A549 (cell line): ENCODE data around the gene MTF1. TPM values are rescaled to one million over a fixed set of nuclear protein-coding genes. Genes with fewer than 3 reads are reported as not detected.

ENCODE experiments used
- ATAC-seq, 2 experiments: fragments of 200-7000 bp in 1 of 2; fragments of >200 bp in 1 of 2; cut with Nextera tagmentation in 1 of 2; cut with Tn5 transposase in 1 of 2; 3 replicates each; pipeline versions ENCODE4 v1.8.0 to v1.9.1; 2018 to 2020; ENCODE audit warnings: mild to moderate bottlenecking in 1 of 2, moderate library complexity in 1 of 2
- CTCF ChIA-PET: fragments of 300-600 bp; sonication (Branson Sonifier 250); formaldehyde crosslinking; extraction: SDS; loops from one replicate; lab custom pipeline; 2021; ENCODE audit warnings: antibody characterized with exemption, inconsistent platforms; lab: Yijun Ruan, JAX
- POLR2A ChIA-PET: fragments of 350-600 bp; formaldehyde crosslinking; extraction: SDS; loops from one replicate; lab custom pipeline; 2021; ENCODE audit warnings: antibody characterized with exemption, inconsistent platforms; lab: Yijun Ruan, JAX
- DNase-seq, 2 experiments: peaks; one replicate each; pipeline versions ENCODE4 v3.0.0 to v3.0.0-alpha.2; 2011 to 2016; ENCODE audit warnings: low read depth in 1 of 2, low spot score in 1 of 2
- FAIRE-seq: peaks from 2 replicates; lab custom pipeline; 2011; peaks lifted over from hg19 to GRCh38; lab: Jason Lieb, UNC
- H3K27ac ChIP-seq, 2 experiments: fragments of >200 bp; sonication (Bioruptor Twin); formaldehyde crosslinking; 3 replicates each; pipeline ENCODE4 v1.5.1; 2016 to 2017
- H3K4me1 ChIP-seq: fragments of >200 bp; sonication (Bioruptor Twin); formaldehyde crosslinking; 3 replicates; pipeline ENCODE4 v1.6.1; 2016
- H3K4me2 ChIP-seq: fragments of >200 bp; sonication (Bioruptor Twin); formaldehyde crosslinking; 3 replicates; pipeline ENCODE4 v1.6.1; 2016
- H3K4me3 ChIP-seq: fragments of >200 bp; sonication (Bioruptor Twin); formaldehyde crosslinking; 3 replicates; pipeline ENCODE4 v1.5.1; 2016
- H3K9me3 ChIP-seq: fragments of >200 bp; sonication (Bioruptor Twin); formaldehyde crosslinking; 3 replicates; pipeline ENCODE4 v1.6.1; 2016
- CBX8 ChIP-seq: fragments of 200-600 bp; sonication (generic); IDR thresholded peaks from 2 replicates; pipeline ENCODE4 v1.6.1; 2016
- CHD2 ChIP-seq: fragments of 150-350 bp; IDR thresholded peaks from 2 replicates; pipeline ENCODE4 v1.6.1; 2014; ENCODE audit warnings: low read length; ENCODE audit not compliant: partially characterized antibody
- CHD4 ChIP-seq: fragments of 200-600 bp; sonication (generic); IDR thresholded peaks from 2 replicates; pipeline ENCODE4 v1.6.1; 2016; ENCODE audit warnings: antibody characterized with exemption, mild to moderate bottlenecking, borderline replicate concordance
- EP300 ChIP-seq, 2 experiments: fragments of >200 bp; sonication (Bioruptor Twin); formaldehyde crosslinking; IDR thresholded peaks; 2 replicates in 1 of 2; 3 replicates in 1 of 2; pipeline ENCODE4 v1.6.1; 2016 to 2017
- FOSB ChIP-seq: fragments of 250-450 bp; sonication (Bioruptor Pico); IDR thresholded peaks from 2 replicates; pipeline ENCODE4 v1.5.0; 2020; ENCODE audit warnings: mild to moderate bottlenecking, moderate library complexity
- FOSL2 ChIP-seq, 2 experiments: fragments of 450-650 bp in 1 of 2; fragments of >200 bp in 1 of 2; sonication (Bioruptor Twin) in 1 of 2; formaldehyde crosslinking; IDR thresholded peaks; 2 replicates each; pipeline versions ENCODE4 v1.5.0 to v1.6.1; 2016 to 2020; ENCODE audit warnings: mild to moderate bottlenecking in 1 of 2, moderate library complexity in 1 of 2
- HEYL ChIP-seq: fragments of 250-450 bp; sonication (Bioruptor Pico); IDR thresholded peaks from 2 replicates; pipeline ENCODE4 v1.8.0; 2021; ENCODE audit warnings: mild to moderate bottlenecking, moderate library complexity
- HOXB13 ChIP-seq: fragments of 250-450 bp; sonication (Bioruptor Pico); IDR thresholded peaks from 2 replicates; pipeline ENCODE4 v1.5.0; 2020; ENCODE audit warnings: low read depth, mild to moderate bottlenecking, moderate library complexity
- JUN ChIP-seq, 2 experiments: fragments of >200 bp; sonication (Bioruptor Twin); formaldehyde crosslinking; IDR thresholded peaks; 2 replicates in 1 of 2; 3 replicates in 1 of 2; pipeline ENCODE4 v1.6.1; 2016 to 2017
- MAZ ChIP-seq: fragments of 150-350 bp; IDR thresholded peaks from 2 replicates; pipeline ENCODE4 v1.6.1; 2014; ENCODE audit warnings: antibody characterized with exemption, low read depth, low read length, borderline replicate concordance
- NFE2L2 ChIP-seq: fragments of 150-350 bp; conservative IDR thresholded peaks from 2 replicates; pipeline ENCODE4 v1.6.1; 2014; ENCODE audit warnings: low read length
- PHF8 ChIP-seq: fragments of 200-600 bp; sonication (generic); IDR thresholded peaks from 2 replicates; pipeline ENCODE4 v1.6.1; 2016; ENCODE audit warnings: low read depth, mild to moderate bottlenecking, antibody characterized with exemption, moderate library complexity, borderline replicate concordance
- POLR2A ChIP-seq: IDR thresholded peaks from 2 replicates; pipeline ENCODE4 v1.6.1; 2012; ENCODE audit warnings: mild to moderate bottlenecking, low read length
- ZSCAN20 ChIP-seq: fragments of 250-450 bp; sonication (Bioruptor Pico); IDR thresholded peaks from 2 replicates; pipeline ENCODE4 v1.8.0; 2022; ENCODE audit warnings: mild to moderate bottlenecking, moderate library complexity
- WGBS: methylation state at CpG from one replicate; pipeline ENCODE4 v1.1.6; 2017; ENCODE audit errors: missing lambda C conversion rate; 5-methylcytosine and 5-hydroxymethylcytosine counted together
- polyA plus RNA-seq, 4 experiments: library from polyadenylated mRNA; depleted of rRNA in 3 of 4; stranded (reverse); fragments of >200 nt; fragmentation: RNase III in 1 of 4; extraction: RNeasy Plus Mini Kit Qiagen cat#74134 plus additional on column Dnase treatment in 1 of 4; gene quantifications; 2 replicates in 3 of 4; 3 replicates in 1 of 4; pipeline ENCODE4 v1.2.3, GENCODE V29; 2011 to 2017
- TF ChIP-seq, protein P1 (sequence below): fragments of 450-650 bp; IDR thresholded peaks from 2 replicates; pipeline ENCODE4 v1.6.1; 2014; ENCODE audit warnings: antibody characterized with exemption
- TF ChIP-seq, protein P2 (sequence below): IDR thresholded peaks from 2 replicates; pipeline ENCODE4 v1.6.1; 2012; ENCODE audit warnings: low read depth, borderline replicate concordance
- TF ChIP-seq, protein P3 (sequence below): fragments of 250-450 bp; sonication (Bioruptor Pico); IDR thresholded peaks from 2 replicates; pipeline ENCODE4 v1.5.0; 2020; ENCODE audit warnings: low read depth, mild to moderate bottlenecking, moderate library complexity
- TF ChIP-seq, protein P4 (sequence below): IDR thresholded peaks from 2 replicates; pipeline ENCODE4 v1.6.1; 2012
- TF ChIP-seq, protein P5 (sequence below): fragments of 250-450 bp; sonication (Bioruptor Pico); IDR thresholded peaks from 2 replicates; pipeline ENCODE4 v1.5.0; 2021; ENCODE audit warnings: mild to moderate bottlenecking, moderate library complexity, borderline replicate concordance
- TF ChIP-seq, protein P6 (sequence below): fragments of >200 bp; sonication (Bioruptor Twin); formaldehyde crosslinking; IDR thresholded peaks from 3 replicates; pipeline ENCODE4 v1.5.1; 2016

MTF1 gene
- polyA plus RNA-seq, 2 of the 4 experiments (the other 2 are of a cell fraction), result 4.0 to 6.7 TPM

DNA sequence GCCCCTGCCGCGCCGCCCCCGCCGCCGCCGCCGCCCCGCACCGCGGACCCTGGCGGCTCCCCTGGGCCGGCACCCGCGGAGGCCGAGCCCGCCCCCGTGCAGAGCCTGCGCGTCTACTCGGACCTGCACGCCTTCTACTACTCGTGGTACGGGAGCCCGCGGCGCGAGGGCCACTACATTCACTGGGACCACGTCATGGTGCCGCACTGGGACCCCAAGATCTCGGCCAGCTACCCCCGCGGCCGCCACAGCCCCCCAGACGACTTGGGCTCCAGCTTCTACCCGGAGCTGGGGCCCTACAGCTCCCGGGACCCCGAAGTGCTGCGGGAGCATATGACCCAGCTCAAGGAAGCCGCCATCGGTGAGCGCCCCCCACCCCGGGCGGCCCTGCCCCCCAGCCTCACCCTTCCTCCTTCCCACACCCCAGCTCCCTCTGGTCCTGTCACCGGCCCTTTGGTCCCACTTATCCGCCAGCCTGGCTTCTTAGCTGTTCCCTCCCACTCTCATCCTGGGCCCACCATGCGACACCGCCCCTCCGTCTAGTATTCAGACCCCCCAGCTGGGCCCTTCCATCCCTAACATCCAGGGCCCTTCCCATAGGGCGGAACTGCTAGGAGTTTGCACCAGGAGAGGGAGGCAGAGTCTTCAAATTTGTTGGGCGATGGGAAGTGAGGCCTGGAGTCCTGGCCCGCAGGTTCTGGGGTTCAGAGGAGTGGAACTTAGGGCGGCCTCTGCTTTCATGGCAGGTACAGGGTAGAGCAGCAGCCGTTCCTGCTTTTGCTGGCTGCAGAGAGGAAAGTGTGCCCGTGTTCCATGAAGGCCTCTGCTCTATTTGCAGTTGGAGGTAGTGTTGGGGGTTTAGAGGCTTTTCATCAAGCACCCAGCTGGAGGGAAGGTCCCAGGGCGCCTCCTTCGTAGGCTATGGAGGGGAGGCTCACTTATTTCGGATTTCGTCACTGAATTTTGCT lies 64.7 kb downstream of the MTF1 start:
- Histone ChIP-seq H3K27ac (peak overlapping the region; percentile 91 to 95), H3K9me3 (no peaks in the 10 kb centered on the region), H3K4me1 (peaks cover 5% of the 10 kb centered on the region; the same call in 1 of the 3 replicates), H3K4me2 (peak overlapping the region; percentile 98), H3K4me3 (peak overlapping the region; percentile 76)
- DNase-seq, result no peak
- no peak for FAIRE-seq
- CTCF ChIA-PET, result interaction anchor here (0.6 to 0.9 kb wide), 2 partner anchors 65 to 342 kb away, joined by 3 read pairs; no protein-coding TSS in a partner anchor
- POLR2A ChIA-PET, result interaction anchor here (0.6 kb wide), 2 partner anchors 65 to 196 kb away, joined by 3 to 4 read pairs; partner anchors contain the start of gene MTF1
- WGBS, result 79% methylated on average over 15 of the region's 59 CpGs
- peak; percentile 52 to 60; a peak in 5 of 6 replicates for ATAC-seq
- TF ChIP-seq HEYL (CRISPR knock-in tag) (no peak), NFE2L2 (no peak), ZSCAN20 (CRISPR knock-in tag) (no peak), CHD2 (no peak), PHF8 (no peak), CHD4 (no peak), EP300 (IDR thresholded peaks at IDR 0.05) (no peak), CBX8 (no peak), POLR2A (no peak), FOSB (CRISPR knock-in tag) (no peak), FOSL2 (IDR thresholded peaks at IDR 0.05) (no peak), FOSL2 (CRISPR knock-in tag; IDR thresholded peaks at IDR 0.05) (no peak)
- TF ChIP-seq, protein P1, sequence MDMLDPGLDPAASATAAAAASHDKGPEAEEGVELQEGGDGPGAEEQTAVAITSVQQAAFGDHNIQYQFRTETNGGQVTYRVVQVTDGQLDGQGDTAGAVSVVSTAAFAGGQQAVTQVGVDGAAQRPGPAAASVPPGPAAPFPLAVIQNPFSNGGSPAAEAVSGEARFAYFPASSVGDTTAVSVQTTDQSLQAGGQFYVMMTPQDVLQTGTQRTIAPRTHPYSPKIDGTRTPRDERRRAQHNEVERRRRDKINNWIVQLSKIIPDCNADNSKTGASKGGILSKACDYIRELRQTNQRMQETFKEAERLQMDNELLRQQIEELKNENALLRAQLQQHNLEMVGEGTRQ, result no peak
- TF ChIP-seq, protein P2, sequence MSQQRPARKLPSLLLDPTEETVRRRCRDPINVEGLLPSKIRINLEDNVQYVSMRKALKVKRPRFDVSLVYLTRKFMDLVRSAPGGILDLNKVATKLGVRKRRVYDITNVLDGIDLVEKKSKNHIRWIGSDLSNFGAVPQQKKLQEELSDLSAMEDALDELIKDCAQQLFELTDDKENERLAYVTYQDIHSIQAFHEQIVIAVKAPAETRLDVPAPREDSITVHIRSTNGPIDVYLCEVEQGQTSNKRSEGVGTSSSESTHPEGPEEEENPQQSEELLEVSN, result no peak
- TF ChIP-seq, protein P3, sequence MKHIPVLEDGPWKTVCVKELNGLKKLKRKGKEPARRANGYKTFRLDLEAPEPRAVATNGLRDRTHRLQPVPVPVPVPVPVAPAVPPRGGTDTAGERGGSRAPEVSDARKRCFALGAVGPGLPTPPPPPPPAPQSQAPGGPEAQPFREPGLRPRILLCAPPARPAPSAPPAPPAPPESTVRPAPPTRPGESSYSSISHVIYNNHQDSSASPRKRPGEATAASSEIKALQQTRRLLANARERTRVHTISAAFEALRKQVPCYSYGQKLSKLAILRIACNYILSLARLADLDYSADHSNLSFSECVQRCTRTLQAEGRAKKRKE (CRISPR knock-in tag), result no peak
- TF ChIP-seq, protein P4, sequence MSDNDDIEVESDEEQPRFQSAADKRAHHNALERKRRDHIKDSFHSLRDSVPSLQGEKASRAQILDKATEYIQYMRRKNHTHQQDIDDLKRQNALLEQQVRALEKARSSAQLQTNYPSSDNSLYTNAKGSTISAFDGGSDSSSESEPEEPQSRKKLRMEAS, result no peak
- TF ChIP-seq, protein P5, sequence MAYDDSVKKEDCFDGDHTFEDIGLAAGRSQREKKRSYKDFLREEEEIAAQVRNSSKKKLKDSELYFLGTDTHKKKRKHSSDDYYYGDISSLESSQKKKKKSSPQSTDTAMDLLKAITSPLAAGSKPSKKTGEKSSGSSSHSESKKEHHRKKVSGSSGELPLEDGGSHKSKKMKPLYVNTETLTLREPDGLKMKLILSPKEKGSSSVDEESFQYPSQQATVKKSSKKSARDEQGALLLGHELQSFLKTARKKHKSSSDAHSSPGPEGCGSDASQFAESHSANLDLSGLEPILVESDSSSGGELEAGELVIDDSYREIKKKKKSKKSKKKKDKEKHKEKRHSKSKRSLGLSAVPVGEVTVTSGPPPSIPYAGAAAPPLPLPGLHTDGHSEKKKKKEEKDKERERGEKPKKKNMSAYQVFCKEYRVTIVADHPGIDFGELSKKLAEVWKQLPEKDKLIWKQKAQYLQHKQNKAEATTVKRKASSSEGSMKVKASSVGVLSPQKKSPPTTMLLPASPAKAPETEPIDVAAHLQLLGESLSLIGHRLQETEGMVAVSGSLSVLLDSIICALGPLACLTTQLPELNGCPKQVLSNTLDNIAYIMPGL, result no peak

DNA sequence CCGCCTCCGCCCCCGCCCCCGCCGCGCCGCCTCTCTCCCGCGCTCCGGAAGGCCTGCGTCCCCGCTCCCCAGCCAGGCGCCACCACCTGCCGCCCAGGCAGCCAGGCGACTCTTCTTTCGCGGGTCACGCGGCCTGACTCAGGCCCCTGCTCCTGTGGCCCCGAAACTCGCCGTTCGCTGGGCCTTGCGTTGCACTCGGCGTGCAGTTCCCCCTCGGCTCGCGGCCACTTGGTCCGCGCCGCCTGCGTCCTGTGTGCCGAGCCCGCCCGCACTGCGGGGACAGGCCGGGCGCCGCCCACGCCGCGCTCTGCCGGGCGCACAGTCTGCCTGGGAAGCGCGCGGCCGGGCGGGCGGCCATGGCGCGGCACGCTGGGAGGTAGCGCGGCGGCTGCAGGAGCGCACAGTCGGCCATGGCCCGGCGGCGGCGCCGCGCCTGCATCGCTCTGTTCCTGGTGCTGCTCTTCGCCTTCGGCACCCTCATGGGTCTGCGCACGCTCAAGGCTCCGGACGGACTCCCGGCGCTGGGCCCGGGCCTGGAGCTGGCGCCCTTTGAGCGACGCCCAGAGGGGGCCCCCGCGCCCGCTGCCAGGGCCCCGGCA lies 65.5 kb downstream of the MTF1 start, which contains the start of gene MANEAL:
TSS of gene MANEAL (plus strand) at position 75 of the 599 bp plus-strand sequence. CDS start at position 411, 336 bp downstream.
- ChIA-PET POLR2A (interaction anchor here (0.6 kb wide), 1 partner anchor 196 kb away, joined by 4 read pairs; no protein-coding TSS in a partner anchor), CTCF (interaction anchor here (0.6 to 0.9 kb wide), 2 partner anchors 66 to 341 kb away, joined by 3 read pairs; no protein-coding TSS in a partner anchor)
- WGBS, result no CpG with 5 or more reads among the region's 82 CpGs
- H3K4me3 ChIP-seq, result peak within 1 kb of the TSS; percentile 76
- no peaks in the 10 kb centered on the region for H3K9me3 ChIP-seq
- FAIRE-seq (no peak), DNase-seq (peak; percentile 39 to 57)
- peak; percentile 13; the same call in 1 of the 2 replicates for TF ChIP-seq PHF8
- TF ChIP-seq, protein P6, sequence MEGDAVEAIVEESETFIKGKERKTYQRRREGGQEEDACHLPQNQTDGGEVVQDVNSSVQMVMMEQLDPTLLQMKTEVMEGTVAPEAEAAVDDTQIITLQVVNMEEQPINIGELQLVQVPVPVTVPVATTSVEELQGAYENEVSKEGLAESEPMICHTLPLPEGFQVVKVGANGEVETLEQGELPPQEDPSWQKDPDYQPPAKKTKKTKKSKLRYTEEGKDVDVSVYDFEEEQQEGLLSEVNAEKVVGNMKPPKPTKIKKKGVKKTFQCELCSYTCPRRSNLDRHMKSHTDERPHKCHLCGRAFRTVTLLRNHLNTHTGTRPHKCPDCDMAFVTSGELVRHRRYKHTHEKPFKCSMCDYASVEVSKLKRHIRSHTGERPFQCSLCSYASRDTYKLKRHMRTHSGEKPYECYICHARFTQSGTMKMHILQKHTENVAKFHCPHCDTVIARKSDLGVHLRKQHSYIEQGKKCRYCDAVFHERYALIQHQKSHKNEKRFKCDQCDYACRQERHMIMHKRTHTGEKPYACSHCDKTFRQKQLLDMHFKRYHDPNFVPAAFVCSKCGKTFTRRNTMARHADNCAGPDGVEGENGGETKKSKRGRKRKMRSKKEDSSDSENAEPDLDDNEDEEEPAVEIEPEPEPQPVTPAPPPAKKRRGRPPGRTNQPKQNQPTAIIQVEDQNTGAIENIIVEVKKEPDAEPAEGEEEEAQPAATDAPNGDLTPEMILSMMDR, result 0 out of 3 replicates have a peak, but pooled peaks have one; percentile 6
- TF ChIP-seq JUN (IDR thresholded peaks at IDR 0.05), result peak in 1 of 2 experiments; percentile 27; a peak in 1 of 5 replicates
- TF ChIP-seq, protein P2, result peak; percentile 74; the same call in 1 of the 2 replicates
- no peak for TF ChIP-seq HOXB13 (CRISPR knock-in tag)
- no peak for TF ChIP-seq MAZ
- TF ChIP-seq, protein P4, result peak; percentile 43
- peak; percentile 54 for TF ChIP-seq POLR2A
- TF ChIP-seq, all 56 proteins: peak for 6
- peak within 1 kb of the TSS; percentile 91 to 95 for H3K27ac ChIP-seq
- peak within 1 kb of the TSS; percentile 98 for H3K4me2 ChIP-seq
- peaks cover 5% of the 10 kb centered on the region; the same call in 1 of the 3 replicates for H3K4me1 ChIP-seq
- peak; percentile 86 to 90 for ATAC-seq
